Activated CD8-positive, alpha-beta T cell treated with anti-CD3 and anti-CD28 coated beads for 36 hours (primary cell): Measurements from ENCODE around the gene KLHDC8B. TPM values are rescaled to one million over a fixed set of nuclear protein-coding genes. Genes with fewer than 3 reads are reported as not detected.
"Not testable (repeated sequence)": the region's sequence is repeated elsewhere in the genome, so short reads cannot be mapped to it uniquely, and the experiment has no call there.

Experiments
- ATAC-seq: fragments of 200-7000 bp; cut with Tn5 transposase; one replicate; pipeline ENCODE4 v1.10.0; 2021; ENCODE audit warnings: mild to moderate bottlenecking, moderate library complexity
- CTCF ChIA-PET: fragments of 350-600 bp; sonication (Branson Sonifier 250); formaldehyde crosslinking; loops from one replicate; lab custom pipeline; 2021; ENCODE audit warnings: antibody characterized with exemption; lab: Charles Lee
- POLR2A ChIA-PET: fragments of 350-600 bp; sonication (Branson Sonifier 250); formaldehyde crosslinking; loops from one replicate; lab custom pipeline; 2021; ENCODE audit warnings: antibody characterized with exemption; lab: Charles Lee
- DNase-seq: peaks from one replicate; pipeline ENCODE4 v3.0.0-alpha.2; 2020
- H3K27ac Mint-ChIP-seq: one replicate; pipeline ENCODE4 v1.8.0; 2021; ENCODE audit warnings: mild to moderate bottlenecking, mixed read lengths
- H3K27me3 Mint-ChIP-seq: one replicate; pipeline ENCODE4 v1.8.0; 2021; ENCODE audit warnings: mixed read lengths
- H3K36me3 Mint-ChIP-seq: one replicate; pipeline ENCODE4 v1.8.0; 2021; ENCODE audit warnings: low read depth, mixed read lengths
- H3K4me1 Mint-ChIP-seq: one replicate; pipeline ENCODE4 v1.8.0; 2021; ENCODE audit warnings: low read depth, mixed read lengths
- H3K4me3 Mint-ChIP-seq: one replicate; pipeline ENCODE4 v1.8.0; 2021; ENCODE audit warnings: mild to moderate bottlenecking, moderate library complexity, mixed read lengths
- H3K9me3 Mint-ChIP-seq: one replicate; pipeline ENCODE4 v1.8.0; 2021; ENCODE audit warnings: mixed read lengths
- intact Hi-C: fragments of 100-400 bp; cut with micrococcal nuclease; formaldehyde crosslinking; loops from one replicate; pipeline ENCODE4 v1.10.0; 2022
- total RNA-seq, 2 experiments: library from RNA; stranded (reverse); gene quantifications; one replicate each; pipeline ENCODE4 v1.2.3, GENCODE V29; 2021
- TF ChIP-seq, protein P1 (sequence below): fragments of 200-600 bp; IDR thresholded peaks from one replicate; pipeline ENCODE4 v1.8.0; 2022; ENCODE audit warnings: antibody characterized with exemption, mild to moderate bottlenecking

Gene KLHDC8B
- total RNA-seq, 2 experiments from 2014 or later: 1.3 to 2.2 TPM

- no peaks in the 10 kb centered on the region for H3K9me3 Mint-ChIP-seq
- no peaks in the 10 kb centered on the region for H3K36me3 Mint-ChIP-seq
- TF ChIP-seq, protein P1, sequence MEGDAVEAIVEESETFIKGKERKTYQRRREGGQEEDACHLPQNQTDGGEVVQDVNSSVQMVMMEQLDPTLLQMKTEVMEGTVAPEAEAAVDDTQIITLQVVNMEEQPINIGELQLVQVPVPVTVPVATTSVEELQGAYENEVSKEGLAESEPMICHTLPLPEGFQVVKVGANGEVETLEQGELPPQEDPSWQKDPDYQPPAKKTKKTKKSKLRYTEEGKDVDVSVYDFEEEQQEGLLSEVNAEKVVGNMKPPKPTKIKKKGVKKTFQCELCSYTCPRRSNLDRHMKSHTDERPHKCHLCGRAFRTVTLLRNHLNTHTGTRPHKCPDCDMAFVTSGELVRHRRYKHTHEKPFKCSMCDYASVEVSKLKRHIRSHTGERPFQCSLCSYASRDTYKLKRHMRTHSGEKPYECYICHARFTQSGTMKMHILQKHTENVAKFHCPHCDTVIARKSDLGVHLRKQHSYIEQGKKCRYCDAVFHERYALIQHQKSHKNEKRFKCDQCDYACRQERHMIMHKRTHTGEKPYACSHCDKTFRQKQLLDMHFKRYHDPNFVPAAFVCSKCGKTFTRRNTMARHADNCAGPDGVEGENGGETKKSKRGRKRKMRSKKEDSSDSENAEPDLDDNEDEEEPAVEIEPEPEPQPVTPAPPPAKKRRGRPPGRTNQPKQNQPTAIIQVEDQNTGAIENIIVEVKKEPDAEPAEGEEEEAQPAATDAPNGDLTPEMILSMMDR: no peak
- CTCF ChIA-PET: no interaction called here
- intact Hi-C loops: no loop called here
- POLR2A ChIA-PET: no interaction called here
- H3K4me3 Mint-ChIP-seq: no peak overlapping the region
- no peaks in the 10 kb centered on the region for H3K27me3 Mint-ChIP-seq
- H3K27ac Mint-ChIP-seq: no peak overlapping the region
- ATAC-seq (no peak), DNase-seq (no peak)
- no peaks in the 10 kb centered on the region for H3K4me1 Mint-ChIP-seq
These were observed 42.1 kb downstream of the KLHDC8B start for GRCh38 chr3:49213541-49213943.

- Mint-ChIP-seq H3K9me3 (no peaks in the 10 kb centered on the region), H3K4me3 (no peak overlapping the region), H3K36me3 (no peaks in the 10 kb centered on the region), H3K27ac (no peak overlapping the region), H3K27me3 (no peaks in the 10 kb centered on the region), H3K4me1 (no peaks in the 10 kb centered on the region)
- ChIA-PET POLR2A (no interaction called here), CTCF (no interaction called here)
- no peak for DNase-seq
- intact Hi-C loops: no loop called here
- ATAC-seq: no peak
- TF ChIP-seq, protein P1: no peak
These were observed 42.6 kb downstream of the KLHDC8B start for GRCh38 chr3:49213998-49214397.

GRCh38 chr3:49216687-49217086, 45.3 kb downstream of the KLHDC8B start:
- DNase-seq, CTCF ChIA-PET: not testable (repeated sequence)

DNA sequence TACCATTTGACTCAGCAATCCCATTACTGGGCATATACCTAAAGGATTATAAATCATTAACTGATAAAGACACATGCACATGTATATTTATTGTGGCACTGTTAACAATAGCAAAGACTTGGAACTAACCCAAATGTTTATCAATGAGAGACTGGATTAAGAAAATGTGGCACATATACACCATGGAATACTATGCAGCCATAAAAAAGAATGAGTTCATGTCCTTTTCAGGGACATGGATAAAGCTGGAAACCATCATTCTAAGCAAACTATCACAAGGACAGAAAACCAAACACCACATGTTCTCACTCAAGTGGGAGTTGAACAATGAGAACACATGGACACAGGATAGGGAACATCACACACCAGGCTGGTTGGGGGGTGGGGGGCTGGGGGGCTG, 45.7 kb downstream of the KLHDC8B start:
- H3K27me3 Mint-ChIP-seq, intact Hi-C loops, H3K27ac Mint-ChIP-seq, ATAC-seq, DNase-seq, CTCF ChIA-PET, H3K9me3 Mint-ChIP-seq, H3K4me3 Mint-ChIP-seq, POLR2A ChIA-PET, H3K36me3 Mint-ChIP-seq, H3K4me1 Mint-ChIP-seq: not testable (repeated sequence)

More at GRCh38 chr3:49216687-49217086, 45.3 kb downstream of the KLHDC8B start:
- H3K4me1 Mint-ChIP-seq, POLR2A ChIA-PET, H3K27ac Mint-ChIP-seq, H3K4me3 Mint-ChIP-seq, intact Hi-C loops, ATAC-seq, H3K9me3 Mint-ChIP-seq, H3K36me3 Mint-ChIP-seq, H3K27me3 Mint-ChIP-seq: not testable (repeated sequence)

GRCh38 chr3:49217688-49218470, 46.5 kb downstream of the KLHDC8B start:
- intact Hi-C loops: no loop called here
- peaks cover 4% of the 10 kb centered on the region for H3K9me3 Mint-ChIP-seq
- ChIA-PET CTCF (no interaction called here), POLR2A (no interaction called here)
- TF ChIP-seq, protein P1: no peak
- ATAC-seq: no peak
- H3K4me3 Mint-ChIP-seq: no peak overlapping the region
- H3K4me1 Mint-ChIP-seq: no peaks in the 10 kb centered on the region
- H3K27me3 Mint-ChIP-seq: no peaks in the 10 kb centered on the region
- H3K36me3 Mint-ChIP-seq: no peaks in the 10 kb centered on the region
- no peak overlapping the region for H3K27ac Mint-ChIP-seq
- DNase-seq: no peak

GRCh38 chr3:49218471-49218989, 47.1 kb downstream of the KLHDC8B start:
- ATAC-seq, DNase-seq, H3K27ac Mint-ChIP-seq, H3K4me1 Mint-ChIP-seq, H3K9me3 Mint-ChIP-seq, intact Hi-C loops, POLR2A ChIA-PET, H3K36me3 Mint-ChIP-seq, CTCF ChIA-PET, H3K4me3 Mint-ChIP-seq, H3K27me3 Mint-ChIP-seq: not testable (repeated sequence)
